Measurements from ENCODE around the gene FXYD1.

FXYD1 gene

GRCh38 chr19:35120492-35120891 is 18.1 kb upstream of the FXYD1 start:
- Histone ChIP-seq H3K23ac (ENCODE audit: low read length) (no peak overlapping the region), H2AFZ (ENCODE audit: insufficient read depth, low read length, poor library complexity) (no peak overlapping the region), H3K14ac (ENCODE audit: low read length) (no peak overlapping the region), H3K4me1 (ENCODE audit: control insufficient read depth in 1 of 2, insufficient read depth in 2 of 2, low read length in 2 of 2) (peaks cover 0 to 5% of the 10 kb centered on the region in 2 experiments), H3K9me3 (ENCODE audit: insufficient read depth, low read depth, low read length) (peaks cover 2% of the 10 kb centered on the region), H2AK5ac (ENCODE audit: low read length) (no peak overlapping the region), H3K27ac (ENCODE audit: low read depth, low read length) (no peak overlapping the region), H3K4me3 (ENCODE audit: low read depth, low read length) (no peak overlapping the region), H3K27me3 (ENCODE audit: insufficient read depth, low read length) (no peaks in the 10 kb centered on the region), H3K9ac (ENCODE audit: low read length) (no peak overlapping the region), H3K4me2 (ENCODE audit: low read length) (no peak overlapping the region), H2BK5ac (ENCODE audit: low read depth, low read length, poor library complexity) (no peak overlapping the region), H3K79me2 (ENCODE audit: control insufficient read depth, insufficient read depth, low read length, poor library complexity) (no peaks in the 10 kb centered on the region), H2BK120ac (ENCODE audit: insufficient read depth, low read length, poor library complexity) (no peak overlapping the region), H3K18ac (ENCODE audit: low read length) (no peak overlapping the region), H3K4ac (ENCODE audit: low read depth, low read length) (no peak overlapping the region), H4K12ac (ENCODE audit: low read depth, low read length) (no peak overlapping the region), H2BK12ac (ENCODE audit: low read length) (no peak overlapping the region), H3K79me1 (ENCODE audit: low read length) (no peaks in the 10 kb centered on the region), H4K91ac (ENCODE audit: low read depth, low read length) (no peak overlapping the region), H3K36me3 (ENCODE audit: control insufficient read depth in 1 of 2, insufficient read depth in 2 of 2, low read length in 2 of 2) (no peaks in the 10 kb centered on the region), H4K8ac (ENCODE audit: low read depth, low read length) (no peak overlapping the region)
- peak in 1 of 2 donors; percentile 28 for DNase-seq
- no CpG with 5 or more reads among the region's 7 CpGs for WGBS (ENCODE audit: extremely low coverage, insufficient coverage, insufficient read length)

GRCh38 chr19:35120898-35121297 is 17.7 kb upstream of the FXYD1 start:
- Histone ChIP-seq H3K4me1 (ENCODE audit: control insufficient read depth in 1 of 2, insufficient read depth in 2 of 2, low read length in 2 of 2) (peaks cover 0 to 5% of the 10 kb centered on the region in 2 experiments), H2BK120ac (ENCODE audit: insufficient read depth, low read length, poor library complexity) (no peak overlapping the region), H3K9me3 (ENCODE audit: insufficient read depth, low read depth, low read length) (peaks cover 2% of the 10 kb centered on the region), H4K12ac (ENCODE audit: low read depth, low read length) (no peak overlapping the region), H3K9ac (ENCODE audit: low read length) (no peak overlapping the region), H3K79me2 (ENCODE audit: control insufficient read depth, insufficient read depth, low read length, poor library complexity) (no peaks in the 10 kb centered on the region), H3K4ac (ENCODE audit: low read depth, low read length) (no peak overlapping the region), H3K23ac (ENCODE audit: low read length) (no peak overlapping the region), H2BK5ac (ENCODE audit: low read depth, low read length, poor library complexity) (no peak overlapping the region), H4K91ac (ENCODE audit: low read depth, low read length) (no peak overlapping the region), H3K36me3 (ENCODE audit: control insufficient read depth in 1 of 2, insufficient read depth in 2 of 2, low read length in 2 of 2) (no peaks in the 10 kb centered on the region), H3K79me1 (ENCODE audit: low read length) (no peaks in the 10 kb centered on the region), H2BK12ac (ENCODE audit: low read length) (no peak overlapping the region), H4K8ac (ENCODE audit: low read depth, low read length) (no peak overlapping the region), H2AK5ac (ENCODE audit: low read length) (no peak overlapping the region), H3K4me3 (ENCODE audit: low read depth, low read length) (no peak overlapping the region), H3K4me2 (ENCODE audit: low read length) (no peak overlapping the region), H3K18ac (ENCODE audit: low read length) (no peak overlapping the region), H3K27ac (ENCODE audit: low read depth, low read length) (no peak overlapping the region), H2AFZ (ENCODE audit: insufficient read depth, low read length, poor library complexity) (no peak overlapping the region), H3K27me3 (ENCODE audit: insufficient read depth, low read length) (no peaks in the 10 kb centered on the region), H3K14ac (ENCODE audit: low read length) (no peak overlapping the region)
- no peak for DNase-seq
- WGBS (ENCODE audit: extremely low coverage, insufficient coverage, insufficient read length), result no CpG with 5 or more reads among the region's 7 CpGs

- H3K4ac ChIP-seq (ENCODE audit: low read depth, low read length), result no peak overlapping the region
- no CpG with 5 or more reads among the region's 19 CpGs for WGBS (ENCODE audit: extremely low coverage, insufficient coverage, insufficient read length)
- no peak overlapping the region for H3K23ac ChIP-seq (ENCODE audit: low read length)
- no peak overlapping the region for H4K12ac ChIP-seq (ENCODE audit: low read depth, low read length)
- H4K91ac ChIP-seq (ENCODE audit: low read depth, low read length), result no peak overlapping the region
- no peak overlapping the region for H2BK5ac ChIP-seq (ENCODE audit: low read depth, low read length, poor library complexity)
- no peak for DNase-seq
- no peak overlapping the region for H3K18ac ChIP-seq (ENCODE audit: low read length)
- H3K79me1 ChIP-seq (ENCODE audit: low read length), result no peaks in the 10 kb centered on the region
- H3K14ac ChIP-seq (ENCODE audit: low read length), result no peak overlapping the region
- no peak overlapping the region for H2AFZ ChIP-seq (ENCODE audit: insufficient read depth, low read length, poor library complexity)
- H4K8ac ChIP-seq (ENCODE audit: low read depth, low read length), result no peak overlapping the region
- no peaks in the 10 kb centered on the region for H3K27me3 ChIP-seq (ENCODE audit: insufficient read depth, low read length)
- no peak overlapping the region for H3K27ac ChIP-seq (ENCODE audit: low read depth, low read length)
- H2BK12ac ChIP-seq (ENCODE audit: low read length), result no peak overlapping the region
- no peaks in the 10 kb centered on the region for H3K79me2 ChIP-seq (ENCODE audit: control insufficient read depth, insufficient read depth, low read length, poor library complexity)
- H3K4me3 ChIP-seq (ENCODE audit: low read depth, low read length), result no peak overlapping the region
- peaks cover 2% of the 10 kb centered on the region for H3K9me3 ChIP-seq (ENCODE audit: insufficient read depth, low read depth, low read length)
- no peak overlapping the region for H3K4me2 ChIP-seq (ENCODE audit: low read length)
- no peak overlapping the region for H2BK120ac ChIP-seq (ENCODE audit: insufficient read depth, low read length, poor library complexity)
- no peak overlapping the region for H2AK5ac ChIP-seq (ENCODE audit: low read length)
- no peaks in the 10 kb centered on the region for H3K4me1 ChIP-seq (ENCODE audit: control insufficient read depth in 1 of 2, insufficient read depth in 2 of 2, low read length in 2 of 2)
- no peaks in the 10 kb centered on the region for H3K36me3 ChIP-seq (ENCODE audit: control insufficient read depth in 1 of 2, insufficient read depth in 2 of 2, low read length in 2 of 2)
- H3K9ac ChIP-seq (ENCODE audit: low read length), result no peak overlapping the region
Measured at GRCh38 chr19:35122687-35123551, 15.7 kb upstream of the FXYD1 start.

GRCh38 chr19:35123573-35123972 is 15.1 kb upstream of the FXYD1 start:
- H4K91ac ChIP-seq (ENCODE audit: low read depth, low read length), result no peak overlapping the region
- WGBS (ENCODE audit: extremely low coverage, insufficient coverage, insufficient read length), result no CpG with 5 or more reads among the region's 5 CpGs
- DNase-seq, result no peak

More at GRCh38 chr19:35123573-35123972, 15.1 kb upstream of the FXYD1 start:
- Histone ChIP-seq H3K9me3 (ENCODE audit: insufficient read depth, low read depth, low read length) (peaks cover 2% of the 10 kb centered on the region), H2AK5ac (ENCODE audit: low read length) (no peak overlapping the region), H3K79me2 (ENCODE audit: control insufficient read depth, insufficient read depth, low read length, poor library complexity) (no peaks in the 10 kb centered on the region), H3K4me1 (ENCODE audit: control insufficient read depth in 1 of 2, insufficient read depth in 2 of 2, low read length in 2 of 2) (no peaks in the 10 kb centered on the region), H3K14ac (ENCODE audit: low read length) (no peak overlapping the region), H3K36me3 (ENCODE audit: control insufficient read depth in 1 of 2, insufficient read depth in 2 of 2, low read length in 2 of 2) (no peaks in the 10 kb centered on the region), H2BK5ac (ENCODE audit: low read depth, low read length, poor library complexity) (no peak overlapping the region), H2AFZ (ENCODE audit: insufficient read depth, low read length, poor library complexity) (no peak overlapping the region), H3K23ac (ENCODE audit: low read length) (no peak overlapping the region), H2BK12ac (ENCODE audit: low read length) (no peak overlapping the region), H4K8ac (ENCODE audit: low read depth, low read length) (no peak overlapping the region), H4K12ac (ENCODE audit: low read depth, low read length) (no peak overlapping the region), H2BK120ac (ENCODE audit: insufficient read depth, low read length, poor library complexity) (no peak overlapping the region), H3K27ac (ENCODE audit: low read depth, low read length) (no peak overlapping the region), H3K79me1 (ENCODE audit: low read length) (no peaks in the 10 kb centered on the region), H3K27me3 (ENCODE audit: insufficient read depth, low read length) (no peaks in the 10 kb centered on the region), H3K4me3 (ENCODE audit: low read depth, low read length) (no peak overlapping the region), H3K4ac (ENCODE audit: low read depth, low read length) (no peak overlapping the region), H3K9ac (ENCODE audit: low read length) (no peak overlapping the region), H3K18ac (ENCODE audit: low read length) (no peak overlapping the region), H3K4me2 (ENCODE audit: low read length) (no peak overlapping the region)
